Left cardiac atrium (tissue), 4 donors: ENCODE data around the gene FAM117A. TPM values are rescaled to one million over a fixed set of nuclear protein-coding genes. Genes with fewer than 3 reads are reported as not detected.
A peak's percentile ranks its signal among the peaks of the same experiment; 100 is the strongest.

Experiments
- ATAC-seq, 2 donors: fragments of 200-7000 bp; cut with Tn5 transposase; one replicate each; pipeline ENCODE4 v1.9.1; 2020; ENCODE audit warnings: mild to moderate bottlenecking in 2 of 2, moderate library complexity in 2 of 2
- DNase-seq: peaks from one replicate; pipeline ENCODE4 v3.0.0-alpha.2; 2020
- intact Hi-C, 2 donors: fragments of 100-400 bp; cut with DNase I; formaldehyde crosslinking; loops; one replicate each; pipeline versions ENCODE4 v1.14.1 to v1.15.1; 2022 to 2023
- long read RNA-seq: library from polyadenylated mRNA; unstranded; transcript quantifications from one replicate; pipeline ENCODE4 v2.0.0, GENCODE V29; 2021
- total RNA-seq, 2 donors: library from RNA; stranded (reverse); fragmentation: NEBNext Ultra II Directional; extraction: Animal tissue kit (Norgen Biotek cat#: 25700); gene quantifications; one replicate each; pipeline ENCODE4 v1.2.1, GENCODE V29; 2021
- donor health status: DM: no; HTN: yes; CAD: no.
- donor health status: DM: no; HTN: yes; CAD: no; lungs with severe emphysema.
- donor health status: DM: yes; HTN: yes; CAD: no.
- donor health status: Dilated cardiomyopathy.

FAM117A gene
- 10 to 100 TPM in 1 of 2 donors, 1 to 10 TPM in 1; 5.3 to 13.9 TPM for total RNA-seq
- long read RNA-seq, partial matches to known transcripts: 2 of 2 reads
- long read RNA-seq, other reads (novel, unspliced or antisense): 0 of 2 reads

GRCh38 chr17:49763735-49764558 lies at the start of gene FAM117A:
FAM117A (minus strand) TSS chr17:49764131; CDS start chr17:49764087, 44 bp downstream.
- intact Hi-C loops: no loop called here
- DNase-seq: peak; percentile 97
- ATAC-seq: peak; percentile 98 to 99

GRCh38 chr17:49809056-49809455 lies 45.1 kb upstream of the FAM117A start:
- intact Hi-C loops: no loop called here
- DNase-seq (no peak), ATAC-seq (no peak)

DNA sequence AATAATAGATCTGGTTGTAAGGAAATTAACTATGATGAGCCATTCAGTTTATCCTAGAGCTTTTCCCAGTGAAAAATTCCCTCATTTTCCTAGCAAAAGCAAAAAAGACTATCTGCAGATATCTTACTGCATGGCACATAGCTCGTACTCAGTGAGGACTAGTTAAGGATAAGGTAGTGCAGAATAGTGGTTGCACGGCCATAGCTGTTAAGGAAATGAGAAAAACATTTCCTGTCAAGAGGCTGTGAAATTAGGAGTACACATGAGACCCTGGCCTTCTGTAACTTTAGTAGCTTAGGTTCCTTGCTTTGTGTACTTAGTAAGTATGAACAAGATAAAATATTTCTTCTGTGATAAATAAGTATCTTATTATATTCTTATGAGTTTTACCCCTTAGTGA lies 34.8 kb upstream of the FAM117A start:
- DNase-seq (no peak), ATAC-seq (no peak)
- intact Hi-C loops: no loop called here

- ATAC-seq (peak in 1 of 2 donors; percentile 49), DNase-seq (no peak)
- intact Hi-C loops: no loop called here
Observed at GRCh38 chr17:49798182-49798581, 34.3 kb upstream of the FAM117A start.

- intact Hi-C loops: no loop called here
- ATAC-seq (no peak), DNase-seq (no peak)
Observed at GRCh38 chr17:49795372-49795771, 31.4 kb upstream of the FAM117A start.

DNA sequence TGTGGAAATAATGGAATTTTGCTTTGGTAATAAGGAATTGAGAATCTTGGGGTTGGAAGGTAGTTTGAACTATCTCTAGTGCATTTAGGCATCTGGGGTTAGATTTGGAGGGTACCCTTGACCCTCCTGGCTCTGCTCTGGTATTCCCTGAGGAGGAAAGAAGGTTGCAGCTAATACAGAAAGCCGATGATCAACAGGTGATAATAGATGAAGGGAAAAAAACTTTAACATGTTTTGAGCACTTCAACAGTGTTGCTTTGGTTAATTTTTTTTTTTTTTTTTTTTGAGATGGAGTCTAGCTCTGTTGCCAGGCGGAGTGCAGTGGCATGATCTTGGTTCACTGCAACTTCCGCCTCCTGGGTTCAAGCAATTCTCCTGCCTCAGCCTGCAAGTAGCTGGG lies 29.4 kb upstream of the FAM117A start:
- intact Hi-C loops: no loop called here
- no peak for ATAC-seq

DNA sequence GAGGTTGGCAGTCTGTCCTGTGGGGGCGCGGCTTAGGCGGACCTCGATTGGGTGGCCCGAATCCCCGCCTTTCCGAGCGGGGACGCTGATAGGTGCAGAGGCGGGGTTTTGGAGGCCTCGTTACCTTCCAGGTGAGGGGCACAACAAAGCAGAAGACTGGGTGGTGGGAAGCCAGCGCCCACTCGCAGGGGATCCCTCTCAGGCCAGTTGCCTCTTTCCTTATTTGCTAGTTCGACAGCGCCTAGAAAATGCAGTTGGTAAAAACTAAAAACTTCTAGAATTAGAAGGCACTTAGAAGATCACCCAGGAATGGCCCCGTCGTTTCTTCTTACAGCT lies 25.3 kb upstream of the FAM117A start:
- DNase-seq: no peak
- intact Hi-C loops: loop anchor here in 1 of 2 donors (5.0 kb wide), 1 partner anchor 217 kb away; no protein-coding TSS in a partner anchor
- no peak for ATAC-seq

More for the DNA sequence above, 29.4 kb upstream of the FAM117A start:
- no peak for DNase-seq

GRCh38 chr17:49788478-49789242 lies 24.7 kb upstream of the FAM117A start, which contains the start of gene KAT7:
KAT7 (plus strand) TSS chr17:49788681; CDS start chr17:49788835, 154 bp downstream.
- DNase-seq (peak; percentile 99), ATAC-seq (peak; percentile 96 to 97)
- intact Hi-C loops: loop anchor here in 1 of 2 donors (5.0 kb wide), 1 partner anchor 216 kb away; no protein-coding TSS in a partner anchor

- no peak for DNase-seq
- intact Hi-C loops: loop anchor here in 1 of 2 donors (2.0 to 5.0 kb wide), 2 partner anchors 79 to 216 kb away; no protein-coding TSS in a partner anchor
- ATAC-seq: no peak
Observed at GRCh38 chr17:49787884-49788477, 24.1 kb upstream of the FAM117A start.

GRCh38 chr17:49784636-49785035 lies 20.7 kb upstream of the FAM117A start:
- ATAC-seq (no peak), DNase-seq (no peak)
- intact Hi-C loops: loop anchor here in 1 of 2 donors (5.0 kb wide), 1 partner anchor 212 kb away; no protein-coding TSS in a partner anchor

DNA sequence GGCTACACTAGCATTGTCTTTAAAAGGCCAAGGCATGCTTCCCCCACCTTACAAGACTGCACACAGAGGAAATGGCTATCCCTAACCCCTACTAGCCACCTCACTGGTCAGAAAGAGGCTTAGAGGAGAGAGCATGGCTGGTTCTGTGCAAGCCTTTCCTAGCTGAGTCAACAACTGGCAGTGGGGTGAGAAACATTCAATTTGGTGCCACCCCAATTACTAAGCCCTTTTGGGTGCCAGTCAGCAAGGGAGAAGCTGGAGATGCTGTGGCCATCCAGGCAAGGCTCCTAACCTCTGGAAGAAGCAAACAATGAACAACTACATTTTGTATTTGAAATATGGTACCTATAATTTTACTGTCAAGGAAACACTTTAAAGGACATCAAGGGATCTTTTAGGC lies 19.9 kb upstream of the FAM117A start:
- DNase-seq (no peak), ATAC-seq (no peak)
- intact Hi-C loops: no loop called here

DNA sequence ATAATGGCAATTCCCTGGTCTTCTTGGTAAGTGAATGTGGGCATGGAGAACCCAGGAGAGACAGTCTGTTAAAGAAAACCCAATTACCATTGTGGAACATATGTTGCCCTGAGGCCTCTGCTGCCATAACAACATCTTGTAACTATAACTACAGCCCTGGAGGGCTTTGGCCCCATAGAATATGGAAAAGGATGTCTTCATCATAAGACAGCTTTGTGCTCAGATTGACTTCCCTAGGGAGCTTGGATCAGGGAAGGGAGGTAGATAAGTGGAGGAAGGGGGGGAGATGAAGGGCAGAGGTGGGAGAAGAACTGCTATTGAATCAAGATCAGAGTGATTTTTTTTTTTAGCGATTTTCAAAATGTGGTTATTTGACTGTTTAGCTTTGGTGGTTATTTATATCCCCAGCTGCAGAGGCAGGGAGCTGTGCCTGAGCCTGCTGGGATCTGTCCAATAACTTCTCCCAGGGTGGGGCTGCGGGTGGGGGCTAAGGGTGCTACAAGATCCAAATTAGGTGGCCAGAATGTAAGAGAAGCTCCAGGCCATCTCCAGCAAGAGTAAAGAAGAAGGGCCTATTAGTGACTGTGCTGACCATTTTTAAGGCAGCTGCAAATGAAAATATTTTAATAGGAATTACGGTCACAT lies 19.3 kb upstream of the FAM117A start:
- peak in 1 of 2 donors; percentile 23 for ATAC-seq
- no peak for DNase-seq
- intact Hi-C loops: no loop called here

DNA sequence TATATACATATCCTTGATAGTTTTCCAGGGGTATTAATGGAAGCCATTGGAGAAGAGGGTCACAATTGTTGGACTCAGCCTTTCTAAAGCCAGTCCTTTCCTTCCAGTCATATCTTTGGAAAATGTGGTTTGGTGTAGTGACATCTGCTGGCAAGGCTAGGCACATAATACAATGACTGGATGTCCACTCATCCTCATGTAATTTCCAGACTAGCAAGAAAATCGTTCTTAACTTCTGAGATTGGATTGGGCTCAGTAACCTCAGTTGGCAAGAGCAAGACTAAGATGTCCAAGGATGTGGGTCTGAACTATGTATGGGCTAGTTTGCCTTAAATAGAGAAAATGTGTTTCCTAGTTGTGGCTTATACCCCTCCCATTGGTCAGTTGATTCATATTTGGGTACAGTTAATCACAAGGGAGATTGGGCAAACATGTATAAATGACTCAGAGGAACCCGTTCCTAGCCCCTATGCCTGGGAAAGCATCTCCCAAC lies 15.9 kb upstream of the FAM117A start:
- intact Hi-C loops: loop anchor here (5.0 kb wide), 2 partner anchors 72 to 73 kb away; partner anchors contain the start of gene SLC35B1 (in 2 of the 2)
- no peak for DNase-seq
- ATAC-seq: peak; percentile 55 to 66

DNA sequence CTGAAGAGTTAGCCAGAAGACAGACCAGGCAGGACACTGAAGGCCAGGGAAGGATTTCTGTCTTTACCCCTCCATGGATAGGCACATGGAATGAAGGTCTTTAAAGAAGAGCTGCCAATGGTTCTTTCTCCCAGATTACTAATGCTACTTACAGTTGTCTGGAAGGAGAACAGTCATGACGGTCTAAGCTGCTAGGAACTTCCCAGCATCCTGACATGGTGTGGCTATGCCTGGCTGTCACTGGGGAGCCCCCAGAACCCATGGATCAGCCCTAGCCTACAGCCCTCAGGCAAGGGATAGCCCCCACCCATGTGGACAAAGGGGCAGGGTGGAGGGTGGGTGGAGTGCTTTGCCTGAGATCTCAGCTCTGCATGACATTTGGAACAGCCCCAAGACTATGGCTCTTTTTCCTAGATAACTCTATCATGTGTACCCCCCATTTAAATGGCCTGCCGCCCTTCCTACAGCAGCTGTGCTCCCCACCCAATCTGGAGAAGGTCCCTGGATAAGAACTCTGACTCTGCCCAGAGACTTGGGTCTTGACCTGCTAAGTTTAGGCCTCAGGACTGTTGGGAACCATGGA lies 15.3 kb upstream of the FAM117A start:
- intact Hi-C loops: loop anchor here (5.0 kb wide), 2 partner anchors 72 to 73 kb away; partner anchors contain the start of gene SLC35B1 (in 2 of the 2)
- no peak for ATAC-seq

GRCh38 chr17:49777563-49777962 lies 13.6 kb upstream of the FAM117A start:
- DNase-seq (no peak), ATAC-seq (no peak)
- intact Hi-C loops: loop anchor here (5.0 kb wide), 2 partner anchors 70 to 75 kb away; partner anchors contain the start of gene SLC35B1 (in 2 of the 2)

More for the DNA sequence above, 15.3 kb upstream of the FAM117A start:
- DNase-seq: no peak

- intact Hi-C loops: loop anchor here (5.0 kb wide), 2 partner anchors 69 to 76 kb away; partner anchors contain the start of gene SLC35B1 (in 2 of the 2)
- DNase-seq: peak; percentile 37
Observed at GRCh38 chr17:49776551-49777300, 12.8 kb upstream of the FAM117A start.

More at GRCh38 chr17:49776551-49777300, 12.8 kb upstream of the FAM117A start:
- peak; percentile 36 to 63 for ATAC-seq
